Caki2 (cell line): Measurements from ENCODE around the gene ILF3. TPM values are rescaled to one million over a fixed set of nuclear protein-coding genes. Genes with fewer than 3 reads are reported as not detected.

Experiments used
- total RNA-seq: library from RNA; depleted of rRNA; stranded (reverse); fragments of >200 nt; shearing (Covaris generic); gene quantifications from 2 replicates; pipeline ENCODE4 v1.2.3, GENCODE V29; 2014; ENCODE audit warnings: low replicate concordance; rRNA removed

ILF3 gene
- total RNA-seq, 1 experiment from 2014 or later: 168 TPM

Other genes with a start within 250 kb of the ILF3 start
- gene PDE4A, start 233.8 kb upstream of the ILF3 start, total RNA-seq: 0.20 and 3.6 TPM in 2 replicates
- 98.3 and 114 TPM in 2 replicates for gene KEAP1, start 151.0 kb upstream of the ILF3 start, total RNA-seq
- 4.6 and 11.6 TPM in 2 replicates for gene S1PR5, start 136.9 kb upstream of the ILF3 start, total RNA-seq
- 17.8 and 38.4 TPM in 2 replicates for gene ATG4D, start 110.4 kb upstream of the ILF3 start, total RNA-seq
- 7.4 and 7.5 TPM in 2 replicates for gene KRI1, start 88.3 kb upstream of the ILF3 start, total RNA-seq
- gene CDKN2D, start 85.4 kb upstream of the ILF3 start, total RNA-seq: 4.7 and 8.5 TPM in 2 replicates
- gene AP1M2, start 67.0 kb upstream of the ILF3 start, total RNA-seq: 29.2 and 48.7 TPM in 2 replicates
- 7.1 and 13.1 TPM in 2 replicates for gene SLC44A2, start 28.8 kb upstream of the ILF3 start, total RNA-seq
- 32.2 and 57.9 TPM in 2 replicates for gene QTRT1, start 47.1 kb downstream of the ILF3 start, total RNA-seq
- 331 and 362 TPM in 2 replicates for gene DNM2, start 63.7 kb downstream of the ILF3 start, total RNA-seq
- gene TMED1, start 181.9 kb downstream of the ILF3 start, total RNA-seq: 47.7 and 64.0 TPM in 2 replicates
- gene C19orf38, start 194.1 kb downstream of the ILF3 start, total RNA-seq: 1.1 and 3.3 TPM in 2 replicates
- gene CARM1, start 217.2 kb downstream of the ILF3 start, total RNA-seq: 19.1 TPM in 2 replicates